SK-N-SH (cell line): Measurements from ENCODE around the gene RAB18. TPM values are rescaled to one million over a fixed set of nuclear protein-coding genes. Genes with fewer than 3 reads are reported as not detected.

Experiments used
- CTCF ChIA-PET: fragments of 300-600, 350-600 bp; formaldehyde crosslinking; extraction: SDS; loops from one replicate; lab custom pipeline; 2021; lab: Yijun Ruan, JAX
- POLR2A ChIA-PET: fragments of 350-600 bp; sonication (Branson Sonifier 250); formaldehyde crosslinking; extraction: SDS; loops from one replicate; lab custom pipeline; 2020; ENCODE audit warnings: antibody characterized with exemption, inconsistent platforms; lab: Yijun Ruan, JAX
- DNase-seq: peaks from one replicate; pipeline ENCODE4 v3.0.0; 2012
- H2AFZ ChIP-seq: fragments of 200-600 bp; sonication (generic); 2 replicates; pipeline ENCODE4 v1.8.1; 2016; ENCODE audit warnings: antibody characterized with exemption, mild to moderate bottlenecking, low read depth
- H3F3A ChIP-seq: fragments of 200-600 bp; sonication (generic); replicated peaks from 2 replicates; pipeline ENCODE3; 2016; ENCODE audit warnings: antibody characterized with exemption, mild to moderate bottlenecking; ENCODE audit not compliant: insufficient read depth
- H3K27ac ChIP-seq, 2 experiments: fragments of 200-500 bp in 1 of 2; fragments of 200-600 bp in 1 of 2; sonication (Bioruptor generic) in 1 of 2; sonication (generic), shearing (Covaris generic) in 1 of 2; 2 replicates each; pipeline versions ENCODE4 v1.5.1 to v1.6.1; 2014 to 2016; ENCODE audit warnings: low read depth in 2 of 2, inconsistent platforms in 1 of 2, low read length in 1 of 2, mild to moderate bottlenecking in 1 of 2, mixed read lengths in 1 of 2
- H3K27me3 ChIP-seq: fragments of 200-600 bp; sonication (generic), shearing (Covaris generic); 2 replicates; pipeline ENCODE4 v1.6.1; 2016; ENCODE audit warnings: mixed run types; ENCODE audit not compliant: insufficient read depth
- H3K36me3 ChIP-seq, 2 experiments: fragments of 200-500 bp in 1 of 2; fragments of 200-600 bp in 1 of 2; sonication (Bioruptor generic) in 1 of 2; sonication (generic) in 1 of 2; replicated peaks in 1 of 2; 2 replicates each; pipeline versions ENCODE3 to v1.5.1; 2014 to 2016; ENCODE audit warnings: low read length in 1 of 2, mild to moderate bottlenecking in 1 of 2; ENCODE audit not compliant: insufficient read depth in 2 of 2, control insufficient read depth in 1 of 2
- H3K4me1 ChIP-seq, 2 experiments: fragments of 200-500 bp in 1 of 2; fragments of 200-600 bp in 1 of 2; sonication (Bioruptor generic) in 1 of 2; sonication (generic), shearing (Covaris generic) in 1 of 2; 2 replicates each; pipeline versions ENCODE4 v1.5.1 to v1.6.1; 2014 to 2016; ENCODE audit warnings: low read depth in 1 of 2, low read length in 1 of 2, mixed run types in 1 of 2; ENCODE audit not compliant: insufficient read depth in 2 of 2, control insufficient read depth in 1 of 2
- H3K4me2 ChIP-seq: fragments of 200-600 bp; sonication (generic), shearing (Covaris generic); 2 replicates; pipeline ENCODE4 v1.6.1; 2017; ENCODE audit warnings: mixed run types
- H3K4me3 ChIP-seq, 2 experiments: fragments of 200-500 bp in 1 of 2; fragments of 200-600 bp in 1 of 2; sonication (Bioruptor generic) in 1 of 2; sonication (generic), shearing (Covaris generic) in 1 of 2; 2 replicates each; pipeline versions ENCODE4 v1.5.1 to v1.8.1; 2014 to 2016; ENCODE audit warnings: low read depth in 2 of 2, inconsistent platforms in 1 of 2, low read length in 1 of 2, mild to moderate bottlenecking in 1 of 2, mixed read lengths in 1 of 2, moderate library complexity in 1 of 2
- H3K79me2 ChIP-seq: fragments of 200-600 bp; sonication (generic); 2 replicates; pipeline ENCODE4 v1.8.1; 2017; ENCODE audit warnings: mild to moderate bottlenecking; ENCODE audit not compliant: insufficient read depth
- H3K9ac ChIP-seq: fragments of 200-600 bp; sonication (generic); 2 replicates; pipeline ENCODE4 v1.6.1; 2017; ENCODE audit warnings: mixed run types
- H3K9me2 ChIP-seq: fragments of 200-600 bp; sonication (generic); 2 replicates; pipeline ENCODE4 v1.6.1; 2017; ENCODE audit warnings: mixed run types
- H3K9me3 ChIP-seq: fragments of 200-600 bp; sonication (generic); 2 replicates; pipeline ENCODE4 v1.6.1; 2017; ENCODE audit warnings: mixed run types, mild to moderate bottlenecking, moderate library complexity
- H4K20me1 ChIP-seq: fragments of 200-600 bp; sonication (generic); 2 replicates; pipeline ENCODE4 v1.6.1; 2017; ENCODE audit warnings: mild to moderate bottlenecking, mixed run types; ENCODE audit not compliant: insufficient read depth
- CHD2 ChIP-seq: fragments of 150-350 bp; IDR thresholded peaks from 2 replicates; pipeline ENCODE4 v1.6.1; 2018; ENCODE audit warnings: low read length; ENCODE audit not compliant: partially characterized antibody
- ELF1 ChIP-seq: IDR thresholded peaks from 2 replicates; pipeline ENCODE4 v1.4.0; 2012
- FOSL2 ChIP-seq: IDR thresholded peaks from 2 replicates; pipeline ENCODE4 v1.4.0; 2012; ENCODE audit warnings: low read depth, mild to moderate bottlenecking, moderate library complexity, borderline replicate concordance
- FOXJ3 ChIP-seq: sonication (generic); formaldehyde crosslinking; IDR thresholded peaks from 2 replicates; pipeline ENCODE4 v1.5.1; 2020; ENCODE audit warnings: mild to moderate bottlenecking, missing genetic modification reagents
- FOXM1 ChIP-seq: IDR thresholded peaks from 2 replicates; pipeline ENCODE4 v1.4.0; 2012; ENCODE audit warnings: low read depth, mild to moderate bottlenecking
- GABPA ChIP-seq: IDR thresholded peaks from 2 replicates; pipeline ENCODE4 v1.4.0; 2012; ENCODE audit warnings: low read depth, mild to moderate bottlenecking
- MEF2A ChIP-seq: IDR thresholded peaks from 2 replicates; pipeline ENCODE4 v1.4.0; 2012; ENCODE audit warnings: low read depth, borderline replicate concordance
- MXI1 ChIP-seq: IDR thresholded peaks from 2 replicates; pipeline ENCODE4 v1.6.1; 2012; ENCODE audit warnings: mild to moderate bottlenecking, low read depth, low read length, improper control_type of control experiment
- NRF1 ChIP-seq: IDR thresholded peaks from 2 replicates; pipeline ENCODE4 v1.6.1; 2012; ENCODE audit warnings: low read depth, mild to moderate bottlenecking, low read length
- POLR2AphosphoS5 ChIP-seq: IDR thresholded peaks from 2 replicates; pipeline ENCODE4 v1.6.1; 2012; ENCODE audit warnings: low read depth, low read length
- SIN3A ChIP-seq: IDR thresholded peaks from 2 replicates; pipeline ENCODE4 v1.6.1; 2012; ENCODE audit warnings: low read depth, mild to moderate bottlenecking, low read length, moderate library complexity, borderline replicate concordance
- TAF1 ChIP-seq: IDR thresholded peaks from 2 replicates; pipeline ENCODE4 v1.6.1; 2012; ENCODE audit warnings: low read depth, mild to moderate bottlenecking, low read length, moderate library complexity, borderline replicate concordance
- TCF12 ChIP-seq: IDR thresholded peaks from 2 replicates; pipeline ENCODE4 v1.4.0; 2012
- TEAD4 ChIP-seq: IDR thresholded peaks from 2 replicates; pipeline ENCODE4 v1.4.0; 2012; ENCODE audit warnings: mild to moderate bottlenecking, borderline replicate concordance; ENCODE audit not compliant: insufficient read depth
- USF2 ChIP-seq: fragments of 150-350 bp; IDR thresholded peaks from 2 replicates; pipeline ENCODE4 v1.6.1; 2017; ENCODE audit warnings: antibody characterized with exemption, low read length, low read depth, borderline replicate concordance
- YY1 ChIP-seq: IDR thresholded peaks from 2 replicates; pipeline ENCODE4 v1.4.0; 2012; ENCODE audit warnings: low read depth, mild to moderate bottlenecking
- WGBS: methylation state at CpG from one replicate; pipeline ENCODE4 v1.1.6; 2017; ENCODE audit warnings: low lambda C conversion rate; 5-methylcytosine and 5-hydroxymethylcytosine counted together
- polyA plus RNA-seq, 3 experiments: library from polyadenylated mRNA; depleted of rRNA; stranded (reverse); fragments of >200 nt; gene quantifications; 2 replicates each; pipeline ENCODE4 v1.2.3, GENCODE V29; 2012
- TF ChIP-seq, protein P1 (sequence below): IDR thresholded peaks from 2 replicates; pipeline ENCODE4 v1.4.0; 2012; ENCODE audit warnings: low read depth

Gene RAB18
- polyA plus RNA-seq, 1 of the 3 experiments (the other 2 are of a cell fraction): 10.2 TPM

DNA sequence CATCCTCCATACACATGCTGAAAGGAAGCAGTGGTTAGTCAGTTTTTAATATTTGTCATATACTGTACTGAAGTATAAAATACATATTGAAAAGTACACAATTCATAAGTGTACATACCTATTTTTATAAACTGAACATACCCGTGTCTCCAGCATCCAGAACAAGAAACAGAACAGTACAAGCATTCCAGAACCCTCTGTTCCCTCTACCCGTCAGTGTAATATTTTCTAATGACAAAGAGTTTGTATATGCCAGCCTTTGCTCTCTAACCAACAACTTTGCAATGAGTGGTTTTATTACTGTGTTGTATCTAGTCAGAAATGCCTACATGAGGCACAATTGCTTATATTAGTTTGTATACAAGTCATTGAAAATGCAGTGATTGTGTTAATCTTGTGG is 18.7 kb upstream of the RAB18 start (continued):
- TF ChIP-seq FOXM1: no peak
- no peak for TF ChIP-seq MEF2A
- no peak for TF ChIP-seq ELF1

DNA sequence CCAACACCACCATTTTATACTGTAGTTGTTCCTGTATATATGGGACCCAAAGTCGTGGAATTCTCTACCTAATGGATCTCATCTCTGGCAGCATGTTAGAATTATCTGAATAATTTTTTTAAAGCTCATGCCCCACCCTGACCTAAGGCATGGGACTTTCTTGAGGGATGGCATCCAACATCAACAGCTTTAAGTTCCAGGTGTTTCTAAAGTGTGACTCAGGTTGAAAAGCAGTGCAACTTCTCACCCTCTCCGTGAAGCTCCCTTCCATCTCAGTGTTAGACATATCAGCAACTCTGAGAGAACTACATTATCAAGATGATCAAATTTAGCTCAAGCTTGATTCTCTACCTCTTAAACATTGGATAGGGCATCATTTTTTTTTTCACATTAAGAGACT is 18.1 kb upstream of the RAB18 start:
- TF ChIP-seq, protein P1, sequence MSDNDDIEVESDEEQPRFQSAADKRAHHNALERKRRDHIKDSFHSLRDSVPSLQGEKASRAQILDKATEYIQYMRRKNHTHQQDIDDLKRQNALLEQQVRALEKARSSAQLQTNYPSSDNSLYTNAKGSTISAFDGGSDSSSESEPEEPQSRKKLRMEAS: no peak
- TF ChIP-seq TAF1: no peak
- no peak for TF ChIP-seq TEAD4
- TF ChIP-seq YY1: no peak
- no peak for TF ChIP-seq NRF1
- TF ChIP-seq CHD2: no peak
- no peak for TF ChIP-seq GABPA
- TF ChIP-seq FOSL2: no peak
- no peak for TF ChIP-seq ELF1
- no peak for TF ChIP-seq USF2
- no peak for TF ChIP-seq SIN3A
- no peak for TF ChIP-seq POLR2AphosphoS5
- no peak for TF ChIP-seq MXI1
- no peak for TF ChIP-seq FOXJ3 (CRISPR knock-in tag)
- ChIA-PET CTCF (no interaction called here), POLR2A (no interaction called here)
- H3K27ac ChIP-seq: no peak overlapping the region
- no peaks in the 10 kb centered on the region for H3K36me3 ChIP-seq
- 0% methylated on average over 2 of the region's 2 CpGs for WGBS
- no peaks in the 10 kb centered on the region for H3F3A ChIP-seq
- H2AFZ ChIP-seq: no peak overlapping the region
- no peak overlapping the region for H3K9ac ChIP-seq
- no peaks in the 10 kb centered on the region for H3K79me2 ChIP-seq
- no peaks in the 10 kb centered on the region for H3K9me2 ChIP-seq
- no peak overlapping the region for H3K4me2 ChIP-seq
- no peaks in the 10 kb centered on the region; the same call in 1 of the 2 replicates for H3K27me3 ChIP-seq
- H3K4me3 ChIP-seq: no peak overlapping the region
- H3K4me1 ChIP-seq: no peaks in the 10 kb centered on the region
- no peaks in the 10 kb centered on the region for H4K20me1 ChIP-seq
- 0 out of 2 replicates have a peak, but pooled peaks cover 2% of the 10 kb centered on the region for H3K9me3 ChIP-seq
- no peak for DNase-seq

GRCh38 chr10:27490807-27491206 is 13.3 kb upstream of the RAB18 start:
- Histone ChIP-seq H3K9ac (no peak overlapping the region), H4K20me1 (no peaks in the 10 kb centered on the region), H3K79me2 (no peaks in the 10 kb centered on the region), H3K9me3 (0 out of 2 replicates have a peak, but pooled peaks cover 3% of the 10 kb centered on the region), H3F3A (no peaks in the 10 kb centered on the region), H3K4me1 (no peaks in the 10 kb centered on the region), H3K4me2 (no peak overlapping the region), H3K4me3 (no peak overlapping the region), H2AFZ (no peak overlapping the region), H3K27me3 (no peaks in the 10 kb centered on the region), H3K36me3 (no peaks in the 10 kb centered on the region), H3K27ac (no peak overlapping the region), H3K9me2 (no peaks in the 10 kb centered on the region)
- WGBS: 0% methylated on average over 1 of the region's 1 CpG
- TF ChIP-seq FOXM1 (no peak), TCF12 (no peak), MXI1 (no peak), TEAD4 (no peak), TAF1 (no peak), FOSL2 (no peak)
- TF ChIP-seq, protein P1: no peak
- CTCF ChIA-PET: no interaction called here
- DNase-seq: no peak
- POLR2A ChIA-PET: no interaction called here
